ENCODE data around the gene HTT-AS. TPM values are rescaled to one million over a fixed set of nuclear protein-coding genes. Genes with fewer than 3 reads are reported as not detected.

HTT-AS gene
- total RNA-seq, 1 donor from 2014 or later, result not detected

DNA sequence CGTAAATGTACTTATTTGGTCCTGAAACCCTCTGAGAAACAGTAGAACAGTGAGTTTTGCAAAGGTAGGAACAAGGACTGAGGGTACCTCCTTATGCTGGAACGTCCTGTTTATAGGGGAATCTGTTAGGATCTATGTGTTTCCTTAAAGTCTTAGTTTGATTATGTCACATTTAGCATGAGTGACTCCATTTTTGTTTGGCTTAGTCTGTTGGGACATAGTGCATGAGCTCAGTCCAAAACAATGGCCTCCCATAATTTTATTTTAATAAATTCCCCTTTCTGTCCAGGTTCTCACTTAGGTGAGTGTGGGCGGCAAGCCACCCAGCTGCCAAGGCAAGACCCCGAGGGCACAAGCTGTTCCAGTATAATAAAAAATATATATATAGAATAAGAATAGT lies 27.7 kb downstream of the HTT-AS start:
- H3K27me3 ChIP-seq (ENCODE audit: control insufficient read depth, insufficient read depth, low read length), result peaks cover under 1% of the 10 kb centered on the region
- no peak overlapping the region for H3K4me3 ChIP-seq (ENCODE audit: low read depth, low read length)
- no peak for DNase-seq (ENCODE audit: low read depth)
- TF ChIP-seq, protein P1, sequence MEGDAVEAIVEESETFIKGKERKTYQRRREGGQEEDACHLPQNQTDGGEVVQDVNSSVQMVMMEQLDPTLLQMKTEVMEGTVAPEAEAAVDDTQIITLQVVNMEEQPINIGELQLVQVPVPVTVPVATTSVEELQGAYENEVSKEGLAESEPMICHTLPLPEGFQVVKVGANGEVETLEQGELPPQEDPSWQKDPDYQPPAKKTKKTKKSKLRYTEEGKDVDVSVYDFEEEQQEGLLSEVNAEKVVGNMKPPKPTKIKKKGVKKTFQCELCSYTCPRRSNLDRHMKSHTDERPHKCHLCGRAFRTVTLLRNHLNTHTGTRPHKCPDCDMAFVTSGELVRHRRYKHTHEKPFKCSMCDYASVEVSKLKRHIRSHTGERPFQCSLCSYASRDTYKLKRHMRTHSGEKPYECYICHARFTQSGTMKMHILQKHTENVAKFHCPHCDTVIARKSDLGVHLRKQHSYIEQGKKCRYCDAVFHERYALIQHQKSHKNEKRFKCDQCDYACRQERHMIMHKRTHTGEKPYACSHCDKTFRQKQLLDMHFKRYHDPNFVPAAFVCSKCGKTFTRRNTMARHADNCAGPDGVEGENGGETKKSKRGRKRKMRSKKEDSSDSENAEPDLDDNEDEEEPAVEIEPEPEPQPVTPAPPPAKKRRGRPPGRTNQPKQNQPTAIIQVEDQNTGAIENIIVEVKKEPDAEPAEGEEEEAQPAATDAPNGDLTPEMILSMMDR (IDR thresholded peaks at IDR 0.05; ENCODE audit: insufficient read depth, low read length, severe bottlenecking), result no peak
- no peaks in the 10 kb centered on the region for H3K36me3 ChIP-seq (ENCODE audit: control insufficient read depth, insufficient read depth, low read length)
- FAIRE-seq, result no peak

DNA sequence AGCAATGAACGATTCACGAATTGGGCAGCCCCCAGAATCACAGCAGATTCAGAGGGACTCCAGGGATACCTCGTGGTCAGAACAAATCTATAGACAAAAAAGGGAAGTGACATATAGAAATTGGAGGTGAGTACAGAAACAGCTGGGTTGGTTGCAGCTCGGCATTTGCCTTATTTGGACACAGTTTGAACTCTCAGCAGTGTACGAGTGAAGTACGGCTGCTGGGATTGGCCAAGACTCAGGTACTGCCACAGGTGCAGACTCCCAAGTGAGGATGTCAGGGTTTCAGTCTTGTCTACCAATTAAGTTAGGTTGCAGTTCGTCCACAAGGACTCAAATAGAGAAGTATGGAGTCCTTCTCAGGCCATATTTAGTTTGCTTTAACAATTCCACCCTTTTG lies 28.2 kb downstream of the HTT-AS start:
- FAIRE-seq (no peak), DNase-seq (ENCODE audit: low read depth) (no peak)
- TF ChIP-seq, protein P1 (IDR thresholded peaks at IDR 0.05; ENCODE audit: insufficient read depth, low read length, severe bottlenecking), result no peak
- Histone ChIP-seq H3K36me3 (ENCODE audit: control insufficient read depth, insufficient read depth, low read length) (no peaks in the 10 kb centered on the region), H3K4me3 (ENCODE audit: low read depth, low read length) (no peak overlapping the region), H3K27me3 (ENCODE audit: control insufficient read depth, insufficient read depth, low read length) (no peaks in the 10 kb centered on the region)

DNA sequence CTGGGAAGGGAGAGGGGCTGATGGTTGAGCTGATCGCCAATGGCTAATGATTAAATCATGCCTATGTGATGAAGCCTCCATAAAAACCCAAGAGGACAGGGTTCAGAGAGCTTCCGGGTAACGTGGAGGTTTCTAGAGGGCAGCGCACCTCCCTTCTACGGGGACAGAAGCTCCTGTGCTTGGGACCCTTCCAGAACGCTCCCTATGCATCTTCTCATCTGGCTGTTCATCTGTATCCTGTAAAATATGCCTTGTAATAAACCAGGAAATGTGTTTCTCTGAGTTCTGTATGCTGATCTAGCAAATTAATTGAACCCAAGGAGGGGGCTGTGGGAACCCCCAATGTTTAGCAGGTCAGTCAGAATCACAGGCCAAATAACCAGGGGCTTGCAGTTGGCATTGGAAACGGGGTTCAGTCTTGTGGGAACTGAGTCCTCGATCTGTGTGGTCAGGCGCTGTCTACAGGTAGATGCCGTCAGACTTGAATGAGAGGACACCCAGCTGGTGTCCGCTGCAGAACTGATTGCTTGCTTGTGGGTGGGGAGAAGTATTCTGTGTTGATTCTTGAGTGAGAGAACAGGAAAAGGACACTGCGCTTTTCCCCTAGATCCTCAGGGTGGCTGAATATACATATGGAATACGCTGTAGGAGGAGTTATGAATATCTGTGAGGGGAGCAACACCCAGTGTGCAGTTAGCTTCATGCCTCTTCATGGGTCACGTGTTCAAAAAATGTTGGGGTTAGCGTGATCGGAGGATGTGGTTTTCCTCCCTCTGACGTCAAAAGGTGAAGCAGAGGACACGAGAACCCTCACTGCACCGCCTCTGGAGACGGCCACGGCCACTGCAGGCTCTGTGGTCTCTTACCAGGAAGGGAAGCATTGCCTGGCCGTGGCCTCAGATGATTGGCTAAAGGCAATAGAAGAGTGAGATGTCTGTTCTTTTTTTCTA lies 29.2 kb downstream of the HTT-AS start:
- no peaks in the 10 kb centered on the region for H3K36me3 ChIP-seq (ENCODE audit: control insufficient read depth, insufficient read depth, low read length)
- DNase-seq (ENCODE audit: low read depth), result peak; percentile 16
- TF ChIP-seq, protein P1 (IDR thresholded peaks at IDR 0.05; ENCODE audit: insufficient read depth, low read length, severe bottlenecking), result no peak
- H3K27me3 ChIP-seq (ENCODE audit: control insufficient read depth, insufficient read depth, low read length), result no peaks in the 10 kb centered on the region
- no peak overlapping the region for H3K4me3 ChIP-seq (ENCODE audit: low read depth, low read length)
- no peak for FAIRE-seq

DNA sequence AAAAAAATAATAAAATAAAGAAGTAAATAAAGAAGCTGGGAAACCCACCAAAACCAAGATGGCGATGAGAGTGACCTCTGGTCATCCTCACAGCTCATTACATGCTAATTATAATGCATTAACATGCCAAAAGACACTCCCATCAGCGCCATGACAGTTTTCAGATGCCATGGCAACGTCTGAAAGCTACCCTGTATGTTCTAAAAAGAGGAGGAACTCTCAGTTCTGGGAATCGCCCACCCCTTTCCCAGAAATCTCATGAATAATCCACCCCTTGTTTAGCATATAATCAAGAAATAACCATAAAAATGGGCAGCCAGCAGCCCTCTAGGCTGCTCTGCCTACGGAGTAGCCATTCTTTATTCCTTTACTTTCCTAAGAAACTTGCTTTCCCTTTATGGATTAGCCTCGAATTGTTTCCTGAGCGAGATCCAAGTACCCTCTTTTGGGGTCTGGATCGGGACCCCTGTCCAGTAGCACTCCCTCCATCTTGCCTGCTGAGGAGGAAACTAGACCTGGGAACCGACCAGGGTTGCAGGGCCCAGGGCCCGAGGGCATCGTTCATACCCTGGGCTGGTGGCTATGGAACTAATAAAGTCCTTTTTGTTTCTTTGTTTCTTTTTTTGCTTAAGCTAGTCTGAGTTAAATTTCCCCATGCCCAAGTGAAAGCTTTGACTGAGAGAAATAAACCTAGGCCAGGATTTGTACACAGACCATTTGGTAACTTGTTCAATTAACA lies 30.9 kb downstream of the HTT-AS start:
- TF ChIP-seq, protein P1 (IDR thresholded peaks at IDR 0.05; ENCODE audit: insufficient read depth, low read length, severe bottlenecking), result no peak
- Histone ChIP-seq H3K27me3 (ENCODE audit: control insufficient read depth, insufficient read depth, low read length) (no peaks in the 10 kb centered on the region), H3K36me3 (ENCODE audit: control insufficient read depth, insufficient read depth, low read length) (no peaks in the 10 kb centered on the region), H3K4me3 (ENCODE audit: low read depth, low read length) (no peak overlapping the region)
- FAIRE-seq, result no peak
- no peak for DNase-seq (ENCODE audit: low read depth)

DNA sequence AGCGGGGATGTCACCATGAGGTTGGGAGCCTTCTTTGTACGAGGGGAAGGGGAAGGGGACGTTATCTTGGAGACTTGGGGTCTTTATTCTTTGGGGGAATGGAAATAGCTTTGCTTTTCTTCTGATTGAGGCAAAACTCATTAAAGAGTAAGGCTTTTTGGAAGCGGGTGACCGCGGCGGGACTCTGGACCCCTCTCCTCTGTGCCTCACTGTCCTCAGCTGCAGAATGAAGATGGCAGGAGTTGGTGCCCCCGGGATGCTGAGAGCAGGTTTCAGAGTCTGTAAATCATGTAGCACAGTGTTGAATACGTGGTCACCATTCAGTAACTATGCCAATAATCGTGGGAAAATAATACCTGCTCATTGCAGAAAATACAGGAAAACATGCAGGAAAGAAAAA lies 32.1 kb downstream of the HTT-AS start:
- Histone ChIP-seq H3K36me3 (ENCODE audit: control insufficient read depth, insufficient read depth, low read length) (no peaks in the 10 kb centered on the region), H3K4me3 (ENCODE audit: low read depth, low read length) (peak overlapping the region; percentile 34), H3K27me3 (ENCODE audit: control insufficient read depth, insufficient read depth, low read length) (no peaks in the 10 kb centered on the region)
- TF ChIP-seq, protein P1 (IDR thresholded peaks at IDR 0.05; ENCODE audit: insufficient read depth, low read length, severe bottlenecking), result no peak
- FAIRE-seq (no peak), DNase-seq (ENCODE audit: low read depth) (no peak)
